GM21619 (cell line): ENCODE data around the gene ZNF837.
A peak's percentile ranks its signal among the peaks of the same experiment; 100 is the strongest.
"Not testable (repeated sequence)": the region's sequence is repeated elsewhere in the genome, so short reads cannot be mapped to it uniquely, and the experiment has no call there.

Source experiments
- ATAC-seq: cut with Tn5 transposase; IDR thresholded peaks from one replicate; pipeline ENCODE4 v1.9.1; 2021; ENCODE audit not compliant: unreplicated experiment

The ZNF837 gene

GRCh38 chr19:58380662-58381459, at the start of gene ZNF837:
TSS of gene ZNF837 (minus strand) at chr19:58381030. CDS start at chr19:58369332, 11,698 bp downstream.
- peak; percentile 72 for ATAC-seq

- no peak for ATAC-seq
These were observed 48.9 kb upstream of the ZNF837 start for GRCh38 chr19:58429745-58430144.

DNA sequence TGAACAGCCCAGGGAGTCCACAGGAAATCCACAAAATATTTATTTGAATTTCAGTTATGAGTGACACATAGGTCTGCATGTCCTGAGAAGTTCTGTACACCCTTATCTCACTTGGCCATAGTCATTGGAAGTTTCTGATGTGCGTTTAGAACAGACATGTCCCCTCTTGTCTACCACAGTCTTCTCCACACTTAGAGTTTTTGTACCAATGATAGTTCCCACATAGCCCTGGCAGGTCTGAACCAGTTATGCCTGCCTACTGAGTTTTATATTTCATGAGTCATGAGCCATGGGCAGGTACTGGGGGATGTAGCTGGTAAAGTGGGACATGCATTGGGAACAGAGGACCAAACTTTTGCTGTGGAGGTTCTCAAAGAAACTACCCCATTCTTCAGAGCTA, 47.8 kb upstream of the ZNF837 start:
- no peak for ATAC-seq

GRCh38 chr19:58417071-58417470, 36.2 kb upstream of the ZNF837 start:
- no peak for ATAC-seq

- no peak for ATAC-seq
These were observed 35.8 kb upstream of the ZNF837 start for GRCh38 chr19:58416604-58417003.

- no peak for ATAC-seq
These were observed 28.4 kb upstream of the ZNF837 start for GRCh38 chr19:58409010-58409790.

DNA sequence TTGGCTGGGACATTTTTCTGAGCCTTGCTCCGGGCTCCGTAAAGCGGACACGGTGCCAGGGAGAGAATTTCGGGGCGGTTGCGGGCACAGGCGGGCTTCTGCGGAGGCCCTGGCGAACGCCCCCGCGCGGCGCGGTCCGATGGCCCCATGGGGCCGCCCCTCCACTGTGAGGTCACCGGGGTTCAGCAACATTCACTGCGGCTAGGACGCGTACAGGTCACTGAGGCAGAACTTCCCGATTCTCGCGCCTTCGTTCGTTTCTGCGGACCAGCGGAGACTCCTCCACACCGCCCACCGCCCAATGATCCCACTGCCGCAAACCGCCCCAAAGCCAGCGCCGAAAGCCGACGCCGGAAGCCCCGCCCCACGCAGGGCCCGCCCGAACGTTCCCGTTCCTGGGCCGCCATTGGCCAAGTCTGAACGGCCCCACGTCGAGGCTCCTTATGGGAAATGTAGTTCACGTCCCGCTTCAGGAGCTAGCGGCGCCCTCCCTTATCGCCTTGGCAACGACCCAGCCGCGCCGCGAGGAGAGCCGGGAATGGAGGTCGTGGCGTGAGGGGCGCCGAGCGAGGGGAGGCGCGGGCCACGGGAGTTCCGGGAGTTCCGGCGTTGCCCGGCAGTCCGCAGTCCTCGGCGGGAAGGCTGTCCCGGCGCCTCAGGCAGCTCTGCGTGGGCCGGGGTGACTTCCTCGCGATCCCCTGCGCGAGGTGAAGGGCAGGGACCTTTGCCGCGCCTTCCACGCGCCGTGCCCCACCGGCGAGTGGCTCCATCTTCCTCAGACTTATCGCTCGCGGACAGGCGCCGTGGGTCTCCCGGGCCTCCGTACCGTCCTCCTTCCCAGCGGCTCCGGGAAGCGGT, 27.6 kb upstream of the ZNF837 start, which contains the start of gene ZNF584:
ZNF584 (plus strand) TSS at position 498 of the 858 bp plus-strand sequence. CDS start 499 bp downstream, outside the sequence.
- ATAC-seq, result peak; percentile 96

GRCh38 chr19:58407658-58408151, 26.9 kb upstream of the ZNF837 start:
- no peak for ATAC-seq

GRCh38 chr19:58406818-58407657, 26.2 kb upstream of the ZNF837 start:
- no peak for ATAC-seq

DNA sequence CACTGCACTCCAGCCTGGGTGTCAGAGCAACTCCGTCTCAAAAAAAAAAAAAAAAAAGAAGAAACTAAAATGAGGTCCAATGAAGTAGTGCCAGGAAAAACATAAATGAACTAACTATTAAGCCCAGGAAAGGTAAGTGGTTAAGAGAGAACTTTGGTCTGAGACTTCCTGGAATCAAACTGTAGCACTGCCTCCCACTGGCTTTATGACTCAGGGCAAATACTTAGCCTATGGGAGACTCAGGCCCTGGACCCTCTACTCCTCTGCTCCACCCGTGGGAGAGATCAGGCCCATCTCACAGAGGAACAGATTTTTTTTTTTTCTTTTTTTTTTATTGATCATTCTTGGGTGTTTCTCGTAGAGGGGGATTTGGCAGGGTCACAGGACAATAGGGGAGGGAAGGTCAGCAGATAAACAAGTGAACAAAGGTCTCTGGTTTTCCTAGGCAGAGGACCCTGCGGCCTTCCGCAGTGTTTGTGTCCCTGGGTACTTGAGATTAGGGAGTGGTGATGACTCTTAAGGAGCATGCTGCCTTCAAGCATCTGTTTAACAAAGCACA, 23.2 kb upstream of the ZNF837 start:
- ATAC-seq, result not testable (repeated sequence)

DNA sequence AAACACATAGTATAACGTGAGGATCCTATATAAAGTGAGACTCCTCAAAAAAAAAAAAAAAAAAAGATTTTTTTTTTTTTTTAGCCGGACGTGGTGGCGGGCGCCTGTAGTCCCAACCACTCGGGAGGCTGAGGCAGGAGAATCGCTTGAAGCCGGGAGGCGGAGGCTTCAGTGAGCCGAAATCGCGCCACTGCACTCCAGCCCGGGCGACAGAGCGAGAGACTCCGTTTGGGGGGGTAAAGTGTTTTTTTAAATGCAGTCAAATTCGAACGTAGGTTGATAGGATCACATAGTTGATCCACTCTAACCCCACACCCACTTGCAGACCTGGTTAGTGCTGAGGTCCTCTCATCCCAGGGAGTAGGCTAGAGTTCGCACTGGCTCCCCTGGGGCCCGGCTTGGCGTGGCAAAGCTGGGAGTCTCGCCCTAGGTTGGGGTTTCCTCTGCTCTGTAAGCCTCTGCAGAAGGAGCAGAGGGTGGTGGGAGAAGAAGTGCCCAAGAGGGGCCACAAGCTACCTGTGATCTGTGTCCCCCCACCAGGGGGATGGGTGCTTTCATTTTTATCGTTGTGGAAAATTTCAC, 21.1 kb upstream of the ZNF837 start:
- no peak for ATAC-seq

- peak; percentile 94 for ATAC-seq
These were observed 20.3 kb upstream of the ZNF837 start for GRCh38 chr19:58400916-58401839.

DNA sequence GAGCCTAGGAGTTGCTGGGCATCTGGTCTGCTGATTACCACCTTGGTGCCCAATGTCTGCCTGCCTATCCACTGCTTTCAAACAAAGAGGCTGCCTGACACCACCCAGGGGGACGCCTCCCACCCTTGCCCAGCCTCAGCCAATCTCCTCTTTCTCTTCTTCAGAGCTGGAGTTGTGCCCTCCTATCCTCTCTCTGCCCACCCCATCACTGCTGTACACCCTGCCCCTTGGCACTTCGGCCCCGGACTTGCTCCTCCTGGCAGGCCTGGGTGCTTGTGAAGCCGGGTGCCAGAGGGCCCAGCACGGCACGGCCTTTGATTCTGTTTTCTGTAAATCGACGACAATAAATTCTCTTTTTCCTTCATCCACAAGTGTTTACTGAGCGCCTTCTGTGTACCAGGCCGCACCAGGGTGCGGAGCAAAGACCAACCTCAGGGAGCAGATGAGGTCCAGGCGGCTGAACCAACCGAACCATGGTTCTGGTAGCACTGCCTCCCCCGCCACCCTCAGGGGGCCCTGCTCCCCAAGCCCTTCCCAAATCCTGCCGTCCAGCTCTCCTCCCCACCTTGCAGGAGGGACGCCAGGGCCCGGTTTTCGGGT, 19.6 kb upstream of the ZNF837 start:
- no peak for ATAC-seq

- ATAC-seq, result no peak
These were observed 19.1 kb upstream of the ZNF837 start for GRCh38 chr19:58399903-58400302.

- no peak for ATAC-seq
These were observed 17.7 kb upstream of the ZNF837 start for GRCh38 chr19:58398545-58398944.

GRCh38 chr19:58398087-58398486, 17.3 kb upstream of the ZNF837 start:
- ATAC-seq, result no peak

GRCh38 chr19:58397533-58398037, 16.8 kb upstream of the ZNF837 start:
- ATAC-seq, result no peak
